DLD1 (cell line): Measurements from ENCODE around the gene NINJ1.
"Not testable (repeated sequence)": the region's sequence is repeated elsewhere in the genome, so short reads cannot be mapped to it uniquely, and the experiment has no call there.

Experiments
- in situ Hi-C: cut with HindIII; loops from 2 replicates; pipeline ENCODE4 v1.10.0; 2017; ENCODE audit warnings: low sequenced_read_pairs

Gene NINJ1

GRCh38 chr9:93107825-93108161 lies 26.3 kb downstream of the NINJ1 start:
- in situ Hi-C loops: no loop called here

- in situ Hi-C loops: no loop called here
These were observed 26.8 kb downstream of the NINJ1 start for GRCh38 chr9:93107151-93107824.

- in situ Hi-C loops: no loop called here
These were observed 28.4 kb downstream of the NINJ1 start for GRCh38 chr9:93105620-93106019.

GRCh38 chr9:93101086-93101485 lies 33.0 kb downstream of the NINJ1 start:
- in situ Hi-C loops: not testable (repeated sequence)

GRCh38 chr9:93100276-93100636 lies 33.8 kb downstream of the NINJ1 start:
- in situ Hi-C loops: no loop called here

GRCh38 chr9:93099551-93100275 lies 34.3 kb downstream of the NINJ1 start:
- in situ Hi-C loops: no loop called here

- in situ Hi-C loops: no loop called here
These were observed 35.7 kb downstream of the NINJ1 start for GRCh38 chr9:93098236-93098946.

GRCh38 chr9:93097511-93098201 lies 36.4 kb downstream of the NINJ1 start:
- in situ Hi-C loops: no loop called here

- in situ Hi-C loops: no loop called here
These were observed 37.2 kb downstream of the NINJ1 start for GRCh38 chr9:93096811-93097382.

- in situ Hi-C loops: no loop called here
These were observed 37.8 kb downstream of the NINJ1 start, which contains the start of gene CARD19 for GRCh38 chr9:93096131-93096802. CARD19 (plus strand) TSS chr9:93096217; CDS start chr9:93096346, 129 bp downstream.

GRCh38 chr9:93095205-93096130 lies 38.6 kb downstream of the NINJ1 start:
- in situ Hi-C loops: no loop called here

- in situ Hi-C loops: no loop called here
These were observed 39.3 kb downstream of the NINJ1 start for GRCh38 chr9:93094658-93095204.

- in situ Hi-C loops: no loop called here
These were observed 40.0 kb downstream of the NINJ1 start for GRCh38 chr9:93093877-93094657.

GRCh38 chr9:93093127-93093876 lies 40.7 kb downstream of the NINJ1 start:
- in situ Hi-C loops: no loop called here

- in situ Hi-C loops: no loop called here
These were observed 41.6 kb downstream of the NINJ1 start for GRCh38 chr9:93092251-93092991.

GRCh38 chr9:93091453-93092081 lies 42.5 kb downstream of the NINJ1 start:
- in situ Hi-C loops: no loop called here
